Loucy (cell line): ENCODE data around the gene ALPK1.

ENCODE experiments used
- CTCF ChIP-seq: fragments of 200-600 bp; sonication (generic); conservative IDR thresholded peaks from 2 replicates; pipeline ENCODE4 v1.5.1; 2014; ENCODE audit warnings: mild to moderate bottlenecking, antibody characterized with exemption, low read length
- EZH2phosphoT487 ChIP-seq: fragments of 200-600 bp; IDR thresholded peaks from 2 replicates; pipeline ENCODE4 v1.6.1; 2018; ENCODE audit warnings: antibody characterized with exemption, mild to moderate bottlenecking, moderate library complexity, borderline replicate concordance

GRCh38 chr4:112381996-112382692 lies 85.0 kb downstream of the ALPK1 start:
- TF ChIP-seq CTCF (no peak), EZH2phosphoT487 (no peak)
